ENCODE results near the gene SNX24.
"Not testable (repeated sequence)": the region's sequence is repeated elsewhere in the genome, so short reads cannot be mapped to it uniquely, and the experiment has no call there.

SNX24 gene

GRCh38 chr5:122874179-122874875, 28.9 kb downstream of the SNX24 start:
- DNase-seq = no peak

GRCh38 chr5:122877518-122877917, 32.1 kb downstream of the SNX24 start:
- no peak for DNase-seq

GRCh38 chr5:122879076-122879475, 33.7 kb downstream of the SNX24 start:
- DNase-seq = no peak

DNA sequence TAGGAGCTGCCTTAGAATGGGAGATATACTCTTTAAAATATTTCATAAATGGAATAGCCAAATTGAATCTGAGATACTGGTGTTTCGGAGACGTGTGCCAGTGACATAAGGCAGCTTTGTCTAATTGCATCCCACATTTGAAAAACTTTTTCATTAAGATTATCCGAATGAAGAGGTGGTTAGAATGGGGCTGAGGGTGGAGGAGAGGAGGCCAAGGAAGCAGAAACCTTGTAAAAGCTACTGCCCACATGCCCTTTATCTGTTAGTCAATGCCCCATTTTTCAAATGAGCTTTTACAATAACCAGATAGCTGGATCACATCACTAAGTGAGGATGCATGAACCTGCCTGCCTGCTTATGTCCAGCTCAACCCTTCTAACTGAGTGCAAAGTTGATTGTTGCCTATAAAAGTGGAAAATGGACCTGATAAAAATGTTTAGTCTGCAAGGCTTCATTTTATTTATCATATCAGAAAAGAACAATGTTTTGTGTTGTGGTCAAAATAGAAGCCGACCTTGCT, 34.8 kb downstream of the SNX24 start:
- DNase-seq = no peak

GRCh38 chr5:122880749-122881148, 35.3 kb downstream of the SNX24 start:
- peak; percentile 43 for DNase-seq

DNA sequence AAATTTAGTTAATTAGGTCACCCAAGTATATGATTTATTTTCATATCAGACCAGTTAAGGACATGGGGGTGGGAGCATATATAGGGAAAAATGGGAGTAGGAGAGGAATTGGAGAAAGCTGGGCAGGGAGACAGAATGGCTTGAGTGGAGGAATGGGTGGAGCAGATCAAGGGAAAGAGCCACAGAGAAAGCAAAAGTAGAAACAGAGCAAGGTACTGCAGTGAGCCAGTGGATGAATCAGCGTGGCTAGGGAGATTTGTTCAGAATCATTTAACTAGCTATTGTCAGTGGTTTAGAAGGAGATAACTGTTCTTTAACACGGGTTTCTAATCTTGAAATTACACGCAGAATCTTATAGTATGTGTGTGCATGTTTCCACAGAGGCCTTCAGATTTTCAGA, 37.4 kb downstream of the SNX24 start:
- peak; percentile 49 for DNase-seq

DNA sequence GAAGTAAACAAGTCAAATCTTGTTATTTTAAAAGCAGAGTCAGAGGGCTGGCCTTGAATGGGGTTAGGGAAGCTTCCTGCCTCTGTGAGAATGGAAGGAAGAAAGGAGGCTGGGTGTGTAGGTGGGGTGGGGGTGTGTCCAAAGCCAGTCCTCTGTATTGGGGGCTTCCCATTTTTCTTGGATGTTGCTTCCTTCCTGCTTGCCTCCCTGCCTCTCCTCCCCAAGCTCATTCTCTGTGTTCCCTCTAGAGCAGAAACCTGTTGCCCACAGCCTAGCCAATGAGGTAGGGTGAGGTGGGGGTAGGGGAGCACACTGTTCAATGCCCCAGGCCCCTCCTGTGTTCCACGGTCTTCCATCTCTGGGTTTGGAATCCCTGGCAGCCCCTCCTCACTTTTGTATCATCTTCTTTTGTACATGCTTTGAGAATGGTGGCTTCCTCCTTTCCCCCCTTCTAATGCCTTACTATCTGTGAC, 39.7 kb downstream of the SNX24 start:
- DNase-seq = no peak

DNA sequence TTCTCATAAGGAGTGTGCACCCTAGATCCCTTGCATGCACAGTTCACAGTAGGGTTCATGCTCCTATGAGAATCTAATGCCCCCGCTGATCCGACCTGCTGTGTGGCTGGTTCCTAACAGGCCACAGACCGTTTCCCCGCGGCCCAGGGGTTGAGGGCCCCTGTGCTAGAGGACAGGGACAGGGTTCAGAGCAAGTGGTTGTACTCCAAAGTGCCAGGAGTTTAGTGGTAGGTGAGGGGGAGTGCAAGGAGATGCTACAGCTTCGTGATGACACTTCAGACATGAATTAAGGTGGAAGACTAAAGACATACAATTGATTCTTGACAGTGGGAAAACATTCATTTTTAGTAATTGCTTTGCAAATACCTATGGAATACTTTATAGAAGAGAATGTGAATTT, 40.5 kb downstream of the SNX24 start:
- DNase-seq = no peak

DNA sequence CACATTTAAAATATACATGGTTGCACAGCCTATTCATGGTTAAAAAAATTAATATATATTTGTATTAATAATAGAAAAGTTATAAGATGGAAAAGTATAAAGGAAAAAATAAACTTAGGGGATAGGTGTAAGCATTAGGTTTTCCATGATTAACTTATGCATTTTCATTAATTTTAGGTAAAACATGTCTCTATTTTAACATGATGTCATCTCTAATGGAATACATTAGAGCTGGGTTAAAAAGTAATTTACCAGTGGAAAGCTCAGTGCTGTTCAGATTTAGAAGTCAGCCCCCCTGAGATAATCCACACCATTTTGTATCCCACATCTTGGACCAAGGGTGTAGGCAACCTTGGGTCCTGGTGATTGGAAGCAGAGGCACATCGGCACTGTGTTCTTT, 49.7 kb downstream of the SNX24 start:
- DNase-seq = no peak

DNA sequence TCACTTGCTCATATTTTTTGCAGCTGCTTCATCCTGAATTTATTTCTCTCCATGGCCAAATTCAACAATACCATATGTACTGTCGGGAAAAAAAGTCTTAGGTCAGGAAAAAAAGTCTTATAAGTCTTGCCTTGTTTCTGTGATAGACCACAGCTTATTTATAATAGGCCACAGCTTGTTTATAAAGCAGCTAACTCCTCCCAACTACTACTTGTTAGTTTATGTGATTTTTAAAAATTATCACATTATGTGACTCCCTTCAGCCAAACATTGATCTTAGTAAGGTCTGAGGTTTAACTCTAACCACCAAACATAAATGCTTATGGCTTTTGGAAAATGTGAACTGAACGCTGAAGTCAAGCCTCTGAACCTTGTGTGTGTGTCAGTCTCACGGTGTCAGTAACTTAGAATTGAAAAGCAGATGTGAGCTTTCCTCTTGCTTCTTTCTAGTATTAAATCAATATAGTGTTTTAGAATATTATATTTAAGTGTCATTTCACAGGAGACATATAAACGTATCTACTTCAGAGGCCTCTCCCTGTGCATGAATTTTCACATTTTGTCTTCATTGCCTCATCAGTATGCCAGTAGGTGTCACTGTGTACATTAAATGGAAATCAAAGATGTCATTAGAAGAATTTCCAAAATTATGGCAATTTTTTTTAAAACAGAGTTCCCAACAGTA, 51.3 kb downstream of the SNX24 start:
- DNase-seq = peak; percentile 45

GRCh38 chr5:122897283-122897602, 51.8 kb downstream of the SNX24 start:
- DNase-seq = no peak

DNA sequence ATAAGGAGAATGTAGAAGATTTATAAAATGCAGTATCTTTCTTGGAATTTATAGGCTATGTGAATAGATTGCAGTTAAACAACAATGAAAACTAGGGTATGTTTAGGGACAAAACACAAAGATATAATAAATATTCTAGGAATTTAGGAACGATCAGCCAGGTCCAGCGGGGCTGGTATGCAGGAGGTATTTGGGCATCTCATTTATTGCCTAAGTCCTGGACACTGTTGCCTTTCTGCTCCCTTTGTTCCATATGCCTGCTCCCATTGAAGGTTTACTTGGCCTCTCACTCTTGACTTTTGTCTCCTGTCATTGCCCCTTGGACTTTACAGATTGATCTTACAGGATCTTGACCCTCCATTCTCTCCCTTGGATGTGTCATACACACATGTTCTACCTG, 55.9 kb downstream of the SNX24 start:
- no peak for DNase-seq

GRCh38 chr5:122902263-122902662, 56.9 kb downstream of the SNX24 start:
- DNase-seq = no peak

DNA sequence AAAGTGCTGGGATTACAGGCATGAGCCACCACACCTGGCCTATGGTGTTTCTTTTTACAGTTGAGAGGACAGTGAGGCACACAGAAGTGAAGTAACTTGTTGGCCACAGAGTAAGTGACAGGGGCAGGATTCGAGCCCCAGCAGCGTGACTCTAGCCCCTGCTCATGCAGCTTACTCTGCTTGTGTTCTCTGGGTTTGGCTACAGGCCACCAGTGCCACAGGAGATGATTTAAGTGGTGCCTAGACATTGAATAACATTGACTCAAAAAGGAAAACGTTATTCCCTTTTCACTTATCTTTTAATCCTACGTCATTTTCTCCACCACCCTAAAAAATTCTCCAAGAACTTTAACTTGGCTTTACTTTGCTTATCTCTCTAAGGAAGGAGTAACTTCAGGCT, 61.4 kb downstream of the SNX24 start:
- peak; percentile 58 for DNase-seq

- DNase-seq = peak; percentile 77
Observed at GRCh38 chr5:122907276-122907675, 61.9 kb downstream of the SNX24 start.

DNA sequence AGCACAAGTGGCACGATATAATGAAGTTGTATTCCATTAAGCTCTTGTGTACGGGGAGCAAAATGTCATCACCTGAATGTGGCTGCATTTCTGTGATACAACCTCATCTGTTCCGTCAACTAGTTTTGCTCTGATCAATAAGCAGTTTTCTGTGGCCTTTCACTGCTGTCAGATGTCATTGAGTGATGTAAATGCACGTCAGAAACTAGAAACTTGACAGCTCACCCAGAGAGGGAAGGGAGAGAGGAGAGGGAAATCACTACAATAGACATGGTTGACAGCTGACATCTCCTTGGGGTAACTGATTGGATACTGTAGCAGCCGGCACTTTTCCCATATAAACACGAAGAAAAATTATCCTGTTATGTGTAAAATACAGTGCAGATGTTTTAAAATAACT, 62.7 kb downstream of the SNX24 start:
- DNase-seq = no peak

- DNase-seq = no peak
Observed at GRCh38 chr5:122908662-122909061, 63.2 kb downstream of the SNX24 start.

DNA sequence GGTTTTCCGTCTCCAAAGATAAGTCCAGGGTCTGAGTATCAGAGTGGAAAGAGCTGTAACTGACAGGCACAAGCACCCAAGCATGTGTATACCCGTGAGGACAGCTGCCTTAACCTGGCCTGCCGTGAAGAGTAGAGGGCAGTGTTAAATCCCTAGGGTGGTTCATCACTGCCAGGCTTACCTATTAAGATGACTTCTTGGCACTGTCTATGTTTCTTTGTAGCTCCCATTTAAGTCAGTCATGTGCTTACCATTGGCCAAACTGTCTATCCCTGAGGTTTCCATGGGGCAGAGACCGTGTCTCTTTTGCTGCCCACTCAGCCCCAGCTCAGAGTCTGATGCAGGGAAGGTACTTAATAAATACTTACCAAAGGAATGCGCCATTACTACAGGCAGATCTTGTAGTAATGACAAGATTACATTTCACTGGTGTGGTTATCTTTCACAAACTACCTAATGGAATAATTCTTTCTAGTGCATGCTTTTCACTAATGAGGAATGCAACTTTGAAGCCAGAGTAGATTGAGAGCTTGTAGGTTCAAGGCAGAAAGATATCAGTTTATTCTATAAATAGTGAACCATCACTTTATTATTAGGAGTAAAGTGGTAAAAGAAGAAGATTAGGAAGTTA, 64.2 kb downstream of the SNX24 start:
- DNase-seq = peak; percentile 17

DNA sequence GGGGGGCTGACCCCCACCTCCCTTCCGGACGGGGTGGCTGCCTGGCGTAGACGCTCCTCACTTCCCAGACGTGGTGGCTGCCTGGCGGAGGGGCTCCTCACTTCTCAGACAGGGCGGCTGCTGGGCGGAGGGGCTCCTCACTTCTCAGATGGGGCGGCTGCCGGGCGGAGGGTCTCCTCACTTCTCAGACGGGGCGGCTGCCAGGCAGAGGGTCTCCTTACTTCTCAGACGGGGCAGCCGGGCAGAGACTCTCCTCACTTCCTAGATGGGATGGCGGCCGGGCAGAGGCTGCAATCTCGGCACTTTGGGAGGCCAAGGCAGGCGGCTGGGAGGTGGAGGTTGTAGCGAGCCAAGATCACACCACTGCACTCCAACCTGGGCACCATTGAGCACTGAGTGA, 68.0 kb downstream of the SNX24 start:
- DNase-seq = not testable (repeated sequence)

DNA sequence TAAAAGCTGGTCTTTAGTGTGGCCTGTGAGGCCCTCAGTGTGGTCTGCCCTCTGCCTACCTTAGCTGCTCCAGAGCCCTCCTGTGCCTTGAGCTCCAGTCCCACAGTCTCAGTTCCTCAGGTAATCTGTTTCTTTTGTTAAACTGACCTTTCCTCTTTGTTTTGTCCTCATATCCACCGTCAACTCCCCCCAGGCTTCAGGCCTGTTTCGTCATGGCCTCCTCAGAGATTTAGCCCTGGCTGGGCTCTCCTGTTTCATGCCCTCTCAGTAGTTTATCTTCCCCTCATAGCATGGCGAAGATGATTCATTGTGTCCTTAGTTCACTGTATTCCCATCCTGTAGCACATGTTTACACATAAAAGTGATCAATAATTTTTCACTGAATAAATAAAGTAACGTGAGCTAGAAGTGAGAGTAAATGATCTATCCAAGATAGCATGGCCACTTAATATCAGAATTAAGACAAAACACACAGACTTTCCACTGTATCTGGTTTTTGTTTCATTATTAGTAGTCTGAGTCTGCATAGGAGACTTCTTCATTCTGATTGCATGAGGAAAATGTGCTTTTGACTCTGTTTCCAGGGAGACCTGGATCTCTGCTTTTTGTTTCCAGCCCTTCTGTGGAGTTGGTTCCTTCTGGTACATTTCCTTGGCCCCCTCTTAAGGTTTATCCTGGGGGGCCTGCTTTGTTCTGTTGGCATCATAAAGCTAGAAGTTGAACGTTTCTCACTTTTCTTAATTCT, 70.5 kb downstream of the SNX24 start:
- DNase-seq = no peak

- no peak for DNase-seq
Observed at GRCh38 chr5:122916490-122916889, 71.1 kb downstream of the SNX24 start.

GRCh38 chr5:122919969-122920368, 74.6 kb downstream of the SNX24 start:
- no peak for DNase-seq

DNA sequence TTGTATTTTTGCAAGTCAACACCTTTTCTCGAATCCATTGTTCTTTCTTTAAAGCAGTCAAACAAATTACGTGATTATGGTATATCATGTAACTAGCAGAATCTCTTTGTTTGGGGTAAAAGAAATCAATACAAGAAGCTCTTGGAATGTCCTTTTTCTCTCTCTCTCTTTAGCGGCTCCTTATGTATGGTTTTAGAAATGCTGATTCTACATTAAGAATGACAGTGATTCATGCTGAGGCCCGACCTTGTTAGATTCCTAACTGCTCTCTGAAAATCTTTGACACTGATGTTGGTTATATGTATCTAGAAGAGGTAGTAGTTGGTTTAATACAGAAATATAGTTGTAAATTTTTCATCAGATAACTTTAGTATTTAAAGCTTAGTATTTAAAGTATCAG, 76.4 kb downstream of the SNX24 start:
- DNase-seq = peak; percentile 53
